GM19395 (cell line): ENCODE measurements around the gene NOX5.

Source experiments
- ATAC-seq: cut with Tn5 transposase; IDR thresholded peaks from one replicate; pipeline ENCODE4 v1.9.1; 2021; ENCODE audit warnings: mild to moderate bottlenecking, moderate library complexity; ENCODE audit not compliant: unreplicated experiment

Gene NOX5

DNA sequence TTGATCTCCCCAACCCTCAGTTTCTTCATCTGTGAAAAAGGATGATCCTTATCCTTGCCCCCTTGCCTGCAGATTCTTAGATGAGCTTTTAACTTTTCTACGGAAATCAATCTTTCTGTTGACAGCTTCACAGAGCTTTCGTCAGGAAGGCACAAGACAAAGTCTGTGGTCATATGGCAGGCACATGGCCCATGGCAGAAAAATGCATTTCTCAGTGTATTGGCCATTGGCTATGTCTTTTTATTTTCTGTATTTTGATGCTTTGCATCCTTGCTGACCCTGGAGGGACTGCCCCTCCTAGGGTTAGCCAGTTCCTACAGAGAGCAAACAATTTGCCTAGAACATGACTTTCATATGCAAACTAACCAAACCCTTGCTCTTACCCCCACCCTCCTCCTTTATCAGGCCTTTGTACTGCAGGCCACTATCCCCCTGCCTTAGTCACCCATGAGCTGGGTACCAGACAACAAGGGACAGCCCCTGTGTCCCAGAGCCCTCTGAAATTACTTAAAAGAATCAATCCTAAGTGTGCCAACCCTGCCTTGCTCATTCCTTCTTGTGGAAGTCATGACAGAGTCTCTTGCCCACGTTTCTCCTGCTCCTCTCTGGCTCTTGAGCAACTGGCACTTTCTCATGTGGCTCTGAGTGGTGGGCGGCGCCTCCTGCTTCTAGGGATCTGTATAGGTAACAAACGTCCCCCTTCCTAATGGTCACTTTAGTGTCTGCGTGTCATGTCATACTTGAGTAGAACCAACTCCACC is 24.1 kb upstream of the NOX5 start:
- no peak for ATAC-seq

DNA sequence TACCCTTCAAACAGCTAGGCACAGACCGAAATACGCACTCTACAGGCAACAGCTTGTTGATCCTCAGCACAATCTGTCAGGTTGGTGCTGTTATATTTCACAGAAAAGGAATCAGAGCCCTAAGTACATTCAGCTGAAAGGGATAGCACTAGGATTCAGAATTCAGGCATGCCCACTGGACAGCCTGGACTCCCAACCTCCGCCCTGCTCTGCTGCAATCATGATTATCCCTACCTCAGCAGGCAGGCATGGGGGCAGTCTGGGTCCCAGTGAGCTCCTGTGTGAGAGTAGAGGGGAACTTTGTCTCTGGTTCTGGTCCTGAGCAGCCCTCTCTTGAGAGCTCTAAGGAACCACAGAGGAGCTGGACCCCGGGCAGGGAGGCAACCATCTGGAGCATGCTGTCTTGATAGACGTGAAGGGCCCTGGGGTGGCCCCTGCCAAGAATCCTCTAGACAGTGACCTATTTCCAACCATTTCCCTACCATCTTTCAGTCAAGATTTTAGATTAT is 23.4 kb upstream of the NOX5 start:
- no peak for ATAC-seq

DNA sequence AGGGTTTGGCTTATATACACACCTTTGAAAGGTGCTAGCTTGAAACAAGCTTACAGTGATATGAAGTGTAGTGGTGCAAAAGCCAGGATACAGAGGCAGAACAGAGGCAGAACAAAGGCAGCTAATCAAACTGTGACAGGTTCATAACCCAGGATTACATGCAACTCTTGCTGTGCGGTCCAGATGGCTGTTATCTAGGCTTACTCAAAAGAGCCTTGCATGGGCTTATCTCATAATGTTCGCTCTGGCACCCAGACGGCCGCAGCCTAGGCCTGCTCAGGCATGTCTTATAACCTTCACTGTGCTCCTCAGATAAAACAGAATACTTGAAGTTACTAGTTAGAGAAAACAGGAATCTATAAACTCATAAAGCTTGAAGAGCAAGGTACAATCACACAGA is 22.8 kb upstream of the NOX5 start:
- ATAC-seq: no peak

DNA sequence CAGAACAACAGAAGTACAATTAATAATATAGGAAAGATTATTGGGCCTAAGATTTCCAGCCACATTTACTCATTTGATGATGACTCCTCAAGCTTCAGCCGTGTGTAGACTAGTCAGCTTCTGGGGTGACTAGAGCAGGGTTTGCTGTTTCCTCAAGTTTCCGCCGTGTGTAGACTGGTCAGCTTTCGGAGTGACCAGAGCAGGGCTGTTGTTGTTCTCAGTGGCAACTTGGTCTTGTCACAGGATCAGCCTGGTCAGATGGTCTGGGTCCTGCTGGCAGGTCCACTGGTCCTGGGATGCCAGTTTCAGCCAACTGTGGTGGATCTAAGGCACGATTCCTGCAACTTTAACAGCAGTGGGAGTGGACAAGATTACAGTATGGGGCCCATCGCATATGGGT is 21.8 kb upstream of the NOX5 start:
- ATAC-seq: no peak

DNA sequence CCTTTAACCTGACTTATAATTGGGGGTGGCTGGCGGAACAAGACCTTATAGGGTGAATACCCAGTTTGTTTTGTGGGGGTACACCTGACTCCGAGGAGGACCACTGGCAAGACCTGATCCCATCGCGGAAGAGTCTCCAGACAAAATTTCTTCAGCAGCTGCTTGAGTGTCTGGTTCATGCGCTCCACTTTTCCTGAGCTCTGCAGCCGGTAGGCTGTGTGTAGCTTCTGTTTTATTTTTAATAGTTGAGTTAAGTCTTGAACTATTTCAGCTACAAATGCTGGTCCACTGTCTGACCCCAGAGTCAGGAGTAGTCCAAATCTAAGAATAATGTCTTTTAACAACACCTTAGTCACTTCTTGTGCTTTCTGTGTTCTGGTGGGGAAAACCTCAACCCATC is 21.2 kb upstream of the NOX5 start:
- ATAC-seq: no peak

DNA sequence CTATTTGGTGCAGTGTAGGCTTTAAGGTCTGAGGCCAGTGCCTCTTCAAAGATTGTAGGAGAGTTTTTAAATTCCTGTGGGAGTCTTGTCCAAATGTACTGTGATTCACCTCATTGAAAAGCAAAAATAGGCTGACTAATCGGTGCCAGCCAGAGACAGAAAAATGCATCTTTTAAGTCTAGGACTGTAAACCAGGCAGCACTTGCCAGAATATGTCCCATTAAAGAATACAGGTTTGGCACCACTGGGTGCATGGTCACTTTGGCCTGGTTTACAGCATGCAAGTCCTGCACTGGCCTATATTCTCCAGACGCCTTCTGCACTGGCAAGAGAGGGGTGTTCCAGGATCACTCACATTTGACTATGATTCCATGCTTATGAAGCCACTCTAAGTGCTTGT is 20.3 kb upstream of the NOX5 start:
- ATAC-seq: no peak

DNA sequence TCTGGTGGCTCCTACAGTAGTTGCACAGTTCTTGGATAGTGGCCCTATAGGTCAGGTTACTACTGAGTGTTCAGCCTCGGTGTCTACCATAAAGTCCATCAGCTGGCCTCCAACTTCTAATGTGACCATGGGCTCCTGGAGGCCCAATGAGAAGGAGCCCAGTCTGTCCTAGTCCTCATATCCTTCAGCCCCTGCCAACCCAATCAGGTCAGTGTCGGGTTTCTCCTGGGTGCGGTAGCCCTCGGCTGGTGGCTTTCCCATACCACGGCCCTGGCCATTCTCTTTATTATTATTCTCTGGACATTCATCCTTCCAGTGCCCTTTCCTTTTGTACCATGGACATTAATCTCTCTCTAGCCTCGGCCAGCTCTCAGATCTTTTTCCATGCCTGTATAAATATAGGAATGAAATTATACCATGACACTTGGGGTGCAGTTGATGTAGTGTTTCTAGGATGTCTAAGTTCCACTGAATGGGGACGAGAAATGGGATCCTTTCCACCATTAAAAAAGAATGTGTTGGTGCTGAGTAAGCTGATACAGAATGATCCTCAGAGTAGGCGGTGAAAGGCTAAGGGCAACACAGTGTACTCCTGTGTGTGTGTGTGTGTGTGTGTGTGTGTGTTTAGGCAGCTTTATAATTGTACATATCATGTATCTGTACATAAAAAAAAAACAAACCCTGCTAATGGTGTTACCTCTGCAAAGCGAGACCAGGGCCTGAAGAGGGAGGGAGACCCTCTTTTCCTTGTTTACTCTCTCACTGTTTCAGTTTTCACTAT is 19.3 kb upstream of the NOX5 start:
- ATAC-seq: no peak

DNA sequence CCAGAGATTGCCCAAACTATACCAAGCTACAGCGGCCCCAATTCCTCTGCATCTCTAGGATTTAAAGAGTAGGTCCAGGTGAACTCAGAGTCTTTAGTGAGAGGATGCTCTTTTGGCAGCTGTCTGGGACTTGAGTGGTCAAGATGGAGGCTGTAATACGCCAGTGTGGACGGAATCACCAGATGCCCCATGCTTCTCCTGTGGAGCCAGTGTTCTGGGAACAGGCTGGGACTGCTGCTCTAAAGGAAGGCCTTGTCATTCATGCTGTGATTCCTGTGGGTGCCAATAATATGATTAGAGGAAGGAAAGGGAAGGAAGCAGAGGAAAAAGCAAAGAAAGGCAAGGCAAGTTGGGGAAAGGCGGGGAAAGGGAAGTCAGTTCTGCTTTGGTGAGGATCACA is 17.4 kb upstream of the NOX5 start:
- no peak for ATAC-seq

DNA sequence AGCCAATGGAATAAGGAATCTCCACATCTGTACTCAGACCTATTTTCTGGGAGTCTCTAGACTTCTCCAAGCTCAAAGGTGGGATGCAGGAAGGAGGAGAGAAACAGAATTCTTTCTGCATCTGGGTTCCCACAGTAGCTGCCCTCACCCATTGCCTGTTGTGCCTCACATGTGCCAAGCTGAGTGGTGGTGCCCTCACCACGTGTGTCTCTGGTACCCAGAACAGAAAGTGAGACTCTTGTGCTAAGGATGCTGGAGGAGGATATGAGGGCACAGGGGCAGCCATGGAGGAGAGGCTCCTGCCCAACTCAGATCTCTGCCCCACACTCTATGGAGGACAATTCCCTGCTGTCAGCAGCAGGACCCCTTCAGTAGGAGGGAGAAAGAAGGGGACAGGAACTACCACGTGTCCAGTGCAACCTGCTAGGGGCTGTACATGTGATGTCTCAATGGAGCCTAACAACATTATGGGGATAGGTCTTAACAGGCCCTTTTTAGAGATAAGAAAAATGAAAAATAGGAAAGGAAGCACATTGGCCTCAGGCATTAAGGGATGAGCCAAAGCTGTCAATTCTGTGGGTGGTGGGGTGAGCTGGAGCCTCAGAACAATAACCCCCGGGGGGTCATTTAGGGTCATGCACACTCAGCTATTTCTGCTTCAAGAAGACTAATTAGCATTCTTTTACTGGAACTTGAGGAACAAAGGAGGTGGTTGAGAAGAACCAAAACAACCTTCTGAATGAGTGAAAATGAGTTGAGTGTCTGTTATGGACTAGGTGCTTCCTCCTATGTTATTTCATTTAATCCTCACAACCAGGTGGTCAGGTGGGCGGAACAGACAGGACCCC is 16.3 kb upstream of the NOX5 start:
- ATAC-seq: no peak

DNA sequence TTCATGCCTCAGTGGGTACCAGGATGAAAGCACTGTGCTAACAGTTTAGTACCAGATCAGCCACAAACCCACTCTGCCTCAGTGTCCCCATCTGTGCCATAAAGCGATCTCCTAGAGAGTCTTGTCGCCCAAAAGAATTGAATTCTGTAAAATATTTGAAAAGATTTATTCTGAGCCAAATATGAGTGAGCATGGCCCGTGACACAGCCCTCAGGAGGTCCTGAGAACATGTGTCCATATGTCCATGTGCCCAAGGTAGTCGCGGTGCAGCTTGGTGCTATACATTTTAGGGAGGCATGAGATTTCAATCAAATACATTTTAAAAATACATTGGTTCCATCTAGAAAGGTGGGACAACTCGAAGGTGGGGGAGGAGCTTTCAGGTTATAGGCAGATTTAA is 15.4 kb upstream of the NOX5 start:
- ATAC-seq: no peak

DNA sequence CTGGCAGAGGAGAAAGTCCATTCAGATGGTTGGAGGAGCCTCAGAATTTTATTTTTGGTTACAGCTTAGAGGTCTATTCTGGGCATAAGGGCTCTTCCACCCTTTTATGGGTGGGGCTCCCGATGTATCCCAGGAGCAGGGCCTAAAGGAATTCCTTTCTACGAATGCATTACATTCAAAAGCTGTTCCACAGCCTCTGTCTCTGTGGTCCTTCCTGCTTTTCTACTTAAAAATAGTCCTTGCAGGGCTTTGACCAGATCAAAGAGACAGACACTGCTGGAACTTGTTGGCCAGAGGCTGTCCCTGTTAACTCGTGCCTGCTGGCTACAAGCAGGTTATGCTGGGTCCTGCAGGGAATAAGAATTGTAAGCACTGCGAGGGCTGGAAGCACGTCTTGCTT is 14.4 kb upstream of the NOX5 start:
- ATAC-seq: no peak

DNA sequence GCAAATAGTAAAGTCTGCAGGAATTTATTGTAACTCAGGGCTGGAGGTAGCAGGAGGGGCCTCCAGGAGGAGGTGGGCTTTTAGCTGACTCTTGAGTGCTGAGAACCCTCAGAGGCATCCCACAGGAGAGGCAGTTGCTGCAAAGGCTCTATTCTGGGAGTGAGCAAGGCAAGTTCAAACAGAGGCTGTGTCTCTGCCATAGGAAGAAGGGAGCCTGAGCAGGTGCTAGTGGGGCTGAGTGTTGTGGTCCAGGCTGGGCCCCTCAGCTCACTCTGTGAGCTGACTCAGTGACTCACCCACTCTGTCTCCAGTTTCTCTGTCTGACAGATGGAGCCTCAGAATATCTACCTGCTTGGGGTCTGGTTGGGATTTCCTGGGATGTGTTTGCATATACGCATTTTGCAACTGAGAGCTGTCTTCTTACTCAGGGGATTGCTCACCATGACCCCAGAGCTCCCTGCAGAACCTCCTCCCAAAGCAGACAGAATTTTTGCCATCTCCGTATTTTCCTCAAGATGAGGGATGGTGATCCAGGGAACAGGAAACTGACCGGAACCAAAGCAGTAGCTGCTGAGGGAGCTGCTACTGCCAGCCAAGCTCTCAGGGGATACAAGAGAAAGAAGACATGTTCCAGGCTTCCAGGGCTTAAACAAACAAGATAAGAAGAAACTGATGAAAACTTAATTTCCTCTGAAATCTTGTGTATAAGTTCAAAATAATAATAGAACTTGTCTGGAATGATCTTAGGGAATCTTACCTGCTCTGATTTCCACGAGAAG is 13.6 kb upstream of the NOX5 start:
- ATAC-seq: no peak

DNA sequence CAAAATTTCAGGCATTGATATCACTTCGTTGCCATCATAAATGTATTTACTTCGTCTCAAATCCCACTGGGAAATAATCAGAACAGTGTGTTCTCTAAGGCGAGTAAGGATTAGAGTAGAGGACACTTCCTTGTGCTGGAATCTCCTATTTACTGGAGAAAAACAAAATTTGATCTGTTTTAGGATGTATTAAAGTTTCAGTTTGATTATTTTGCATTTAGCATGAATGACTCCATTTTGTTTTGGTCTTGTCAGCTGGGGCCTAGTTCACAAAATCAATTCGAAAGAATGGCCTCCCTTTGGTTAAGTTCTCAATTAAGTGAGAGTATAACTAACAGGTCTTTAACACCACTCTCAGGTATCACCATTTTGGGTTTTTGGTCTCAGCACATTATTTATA is 11.7 kb upstream of the NOX5 start:
- ATAC-seq: no peak

DNA sequence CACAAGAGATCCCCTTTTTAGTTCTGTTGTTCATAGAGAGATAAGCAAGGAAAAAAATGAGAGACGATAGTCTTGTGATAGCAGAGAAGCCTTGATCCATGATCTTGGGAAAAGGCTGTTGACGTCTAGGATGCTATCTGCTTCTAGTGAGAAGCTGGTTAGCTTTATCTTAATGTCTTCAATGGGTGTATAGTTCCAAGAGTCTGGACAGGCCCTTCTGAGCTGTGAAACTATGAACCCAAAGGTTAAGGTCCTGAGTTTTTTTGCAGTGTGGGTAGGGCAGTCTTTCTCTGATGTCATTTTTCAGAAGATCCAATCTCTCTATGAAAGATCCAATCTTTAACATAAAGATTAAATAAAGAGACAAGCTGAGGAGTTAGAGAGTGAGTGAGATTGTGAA is 10.5 kb upstream of the NOX5 start:
- no peak for ATAC-seq

DNA sequence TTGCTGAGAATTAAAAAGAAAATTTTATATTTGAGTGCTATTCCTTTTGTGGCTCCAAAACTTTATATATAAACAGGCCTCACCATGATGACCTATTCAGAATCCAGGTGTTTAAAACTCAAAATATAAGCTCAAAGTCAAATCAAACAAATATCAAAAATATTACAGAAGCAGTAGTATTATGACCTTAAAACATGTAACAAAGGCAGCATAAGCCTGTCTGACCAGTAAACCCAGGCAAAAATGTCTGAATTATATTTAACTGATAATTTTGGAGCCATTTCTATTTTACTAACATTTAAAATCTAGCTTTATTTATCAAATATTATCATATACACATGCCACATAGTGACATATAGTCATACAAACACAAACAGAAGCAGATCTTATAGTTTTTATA is 6.4 kb upstream of the NOX5 start:
- ATAC-seq: no peak

DNA sequence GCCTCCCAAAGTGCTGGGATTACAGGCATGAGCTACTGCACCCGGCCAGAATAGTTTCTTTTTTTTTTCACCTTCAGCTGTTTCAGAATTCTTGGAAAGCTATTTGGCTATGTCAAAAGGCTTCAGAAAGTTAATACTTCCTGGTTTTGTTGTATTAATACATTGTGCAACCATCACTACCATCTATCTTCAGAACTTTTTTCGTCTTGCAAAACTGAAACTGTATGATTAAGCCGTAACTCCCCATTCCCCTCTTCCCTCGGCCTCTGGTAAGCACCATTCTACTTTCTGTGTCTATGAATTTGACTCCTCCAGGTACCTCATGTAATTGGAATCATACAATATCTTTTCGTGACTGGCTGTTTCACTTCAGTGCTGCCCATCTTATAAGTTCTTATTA is 5.2 kb upstream of the NOX5 start:
- ATAC-seq: no peak

DNA sequence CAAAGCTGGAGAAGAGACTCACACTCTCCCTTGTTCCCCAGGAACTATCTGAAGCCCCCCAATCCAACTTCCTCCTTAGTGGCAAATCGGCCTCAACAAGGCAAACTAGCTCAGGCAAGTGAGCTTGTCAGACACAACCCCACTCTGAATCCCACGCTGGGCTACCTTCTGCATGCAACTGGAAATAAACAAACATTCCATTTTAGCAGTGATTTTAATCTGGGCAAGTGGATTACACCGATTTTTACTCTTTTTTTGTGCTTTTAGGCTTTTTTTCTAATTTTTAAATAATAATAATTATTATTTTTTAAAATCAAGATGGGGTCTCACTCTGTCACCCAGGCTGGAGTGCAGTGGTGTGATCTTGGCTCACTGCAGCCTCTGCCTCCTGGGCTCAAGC is 2.9 kb upstream of the NOX5 start:
- no peak for ATAC-seq

DNA sequence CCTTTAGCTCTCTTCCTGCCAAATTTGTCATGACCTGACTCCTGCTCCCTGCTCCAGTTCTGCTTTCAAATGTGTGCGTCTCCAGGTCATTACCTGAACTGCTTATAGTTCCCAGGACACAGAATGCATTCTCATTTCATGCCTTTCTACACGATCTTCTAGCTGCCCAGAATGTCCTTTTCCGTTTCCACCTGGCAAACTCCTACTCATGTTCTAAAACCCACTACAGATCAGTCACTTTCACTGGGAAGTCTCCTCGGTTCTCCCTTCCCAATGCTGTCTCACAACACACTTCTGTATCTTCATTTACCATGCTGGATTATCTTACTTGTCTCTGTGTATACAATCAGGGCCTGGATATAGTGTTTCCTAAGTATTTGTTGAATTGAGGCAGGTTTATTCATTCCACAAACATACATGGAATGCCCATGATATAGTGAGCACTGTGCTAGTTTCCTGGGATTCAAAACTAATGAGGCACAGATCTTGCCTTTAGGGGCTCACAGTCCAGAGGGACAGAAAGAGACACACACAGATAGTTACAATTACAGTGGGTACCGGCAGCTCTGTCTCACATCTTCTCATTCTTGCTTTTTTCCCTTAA is 1.6 kb upstream of the NOX5 start:
- no peak for ATAC-seq

DNA sequence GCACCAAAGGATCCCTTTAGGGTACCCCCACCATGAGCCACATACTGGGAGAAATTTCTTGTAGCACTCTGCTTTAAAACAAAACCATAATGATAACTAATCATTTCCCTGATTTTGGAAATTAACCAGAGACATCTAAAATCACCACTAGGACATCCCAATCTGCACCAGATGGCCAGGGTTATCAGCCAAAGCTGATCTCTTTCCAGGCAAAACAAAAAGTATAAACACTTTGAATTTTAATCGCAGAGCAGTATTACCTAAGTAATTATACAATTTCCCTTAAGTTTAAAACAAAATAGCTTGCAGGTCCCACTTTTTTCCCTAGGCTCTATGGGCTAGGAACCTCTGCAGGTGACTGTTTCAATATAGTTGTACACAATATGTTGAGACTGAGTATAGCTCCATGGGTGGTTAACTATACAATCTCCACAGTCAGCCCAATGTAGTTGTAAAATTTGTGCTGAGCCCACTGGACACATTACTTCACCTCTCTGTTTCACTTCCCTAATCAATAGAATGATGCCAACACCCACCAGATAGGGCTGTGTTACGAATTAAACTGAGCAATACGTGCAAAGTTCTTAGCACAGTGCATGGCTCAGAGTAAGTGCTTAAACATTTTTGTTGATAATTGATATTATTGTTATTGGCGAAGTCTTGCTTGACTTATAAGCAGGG is 629 bp upstream of the NOX5 start:
- no peak for ATAC-seq

DNA sequence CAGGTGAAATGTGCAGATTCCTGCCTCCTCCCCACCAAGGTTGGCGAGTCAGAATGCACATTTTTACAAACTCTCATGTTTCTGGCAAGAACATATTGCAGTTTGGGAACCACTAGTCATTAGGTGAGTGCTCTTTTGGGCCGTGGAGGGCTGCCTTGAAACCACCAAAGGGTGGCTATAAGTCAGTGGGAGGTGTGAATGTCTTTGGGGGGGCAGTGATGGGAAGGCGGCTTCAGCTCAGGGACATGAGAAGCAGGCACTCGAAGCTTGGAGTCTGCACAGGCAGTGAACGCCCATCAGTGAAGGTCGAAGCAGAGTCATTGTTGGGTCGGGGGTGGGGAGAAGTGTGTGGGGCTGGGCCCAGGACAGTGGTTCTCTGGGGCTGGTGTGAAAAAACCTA is 1.1 kb downstream of the NOX5 start:
- no peak for ATAC-seq
